Karpas-422 (cell line): ENCODE measurements around the gene UACA. TPM values are rescaled to one million over a fixed set of nuclear protein-coding genes. Genes with fewer than 3 reads are reported as not detected.

Experiments
- DNase-seq: peaks from one replicate; pipeline ENCODE4 v3.0.0-alpha.2; 2015
- H2AFZ ChIP-seq: fragments of 200-600 bp; sonication (generic); 2 replicates; pipeline ENCODE4 v1.6.1; 2014; ENCODE audit warnings: antibody characterized with exemption, low read length, mixed read lengths
- H3K27ac ChIP-seq: fragments of 200-600 bp; sonication (generic); 2 replicates; pipeline ENCODE4 v1.5.1; 2014; ENCODE audit warnings: mild to moderate bottlenecking, low read length, moderate library complexity
- H3K27me3 ChIP-seq: fragments of 200-600 bp; sonication (generic); 2 replicates; pipeline ENCODE4 v1.6.1; 2014; ENCODE audit warnings: low read length, mixed read lengths
- H3K36me3 ChIP-seq: fragments of 200-600 bp; sonication (generic); 2 replicates; pipeline ENCODE4 v1.6.1; 2014; ENCODE audit warnings: low read length, mixed read lengths; ENCODE audit not compliant: insufficient read depth
- H3K4me1 ChIP-seq: fragments of 200-600 bp; sonication (generic); 2 replicates; pipeline ENCODE4 v1.6.1; 2014; ENCODE audit warnings: mild to moderate bottlenecking, low read length, mixed read lengths
- H3K4me2 ChIP-seq: fragments of 200-600 bp; sonication (generic); 2 replicates; pipeline ENCODE4 v1.6.1; 2014; ENCODE audit warnings: low read length, low read depth, mild to moderate bottlenecking; ENCODE audit not compliant: poor library complexity, severe bottlenecking
- H3K4me3 ChIP-seq: fragments of 200-600 bp; sonication (generic); 2 replicates; pipeline ENCODE4 v1.5.1; 2014; ENCODE audit warnings: mild to moderate bottlenecking, antibody characterized with exemption, low read length, mixed read lengths
- H3K79me2 ChIP-seq: fragments of 200-600 bp; sonication (generic); 2 replicates; pipeline ENCODE4 v1.6.1; 2014; ENCODE audit warnings: mild to moderate bottlenecking, low read length, mixed read lengths
- H3K9ac ChIP-seq: fragments of 200-600 bp; sonication (generic); 2 replicates; pipeline ENCODE4 v1.6.0; 2014; ENCODE audit warnings: low read length
- H3K9me2 ChIP-seq: fragments of 200-600 bp; sonication (generic), shearing (Covaris generic); replicated peaks from 2 replicates; pipeline ENCODE4 v1.6.0; 2014; ENCODE audit warnings: mild to moderate bottlenecking, low read length, moderate library complexity; ENCODE audit not compliant: insufficient read depth
- H3K9me3 ChIP-seq: fragments of 300-700, 200-600 bp; sonication (generic); 2 replicates; pipeline ENCODE4 v1.6.1; 2014; ENCODE audit warnings: low read length, mixed read lengths
- H4K20me1 ChIP-seq: fragments of 200-600 bp; sonication (generic); 2 replicates; pipeline ENCODE4 v1.6.1; 2014; ENCODE audit warnings: mild to moderate bottlenecking, antibody characterized with exemption, low read length, low read depth; ENCODE audit not compliant: insufficient read depth
- total RNA-seq: library from RNA; depleted of rRNA; stranded (reverse); fragments of >200 nt; shearing (Covaris generic); gene quantifications from 2 replicates; pipeline ENCODE4 v1.2.3, GENCODE V29; 2014; ENCODE audit warnings: low replicate concordance

UACA gene
- total RNA-seq, 1 experiment from 2014 or later, result not detected

DNA sequence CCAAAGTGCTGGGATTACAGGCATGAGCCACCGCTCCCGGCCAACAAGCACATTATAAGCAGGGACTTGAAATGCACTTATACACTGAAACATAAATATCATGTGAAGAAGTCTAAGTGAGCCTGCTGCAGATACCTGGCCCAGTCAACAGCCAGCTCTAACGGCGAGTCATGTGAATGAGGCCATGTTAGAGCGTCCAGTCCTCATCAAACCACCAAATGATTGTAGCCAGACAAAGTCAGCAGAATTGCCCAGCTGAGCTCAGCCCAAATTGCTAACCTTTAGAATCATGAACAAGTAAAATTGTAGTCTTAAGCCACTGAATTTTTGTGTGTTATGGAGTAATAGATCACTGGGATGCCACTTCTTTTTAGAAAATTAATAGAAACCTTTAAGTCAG, 37.8 kb upstream of the UACA start:
- no peak overlapping the region for H3K4me3 ChIP-seq
- DNase-seq, result no peak
- no peaks in the 10 kb centered on the region for H3K27me3 ChIP-seq
- H3K27ac ChIP-seq, result no peak overlapping the region
- no peaks in the 10 kb centered on the region for H4K20me1 ChIP-seq
- H3K9me2 ChIP-seq, result no peaks in the 10 kb centered on the region
- no peaks in the 10 kb centered on the region for H3K9me3 ChIP-seq
- no peak overlapping the region for H2AFZ ChIP-seq
- H3K4me1 ChIP-seq, result no peaks in the 10 kb centered on the region
- no peak overlapping the region for H3K9ac ChIP-seq
- H3K36me3 ChIP-seq, result no peaks in the 10 kb centered on the region
- H3K4me2 ChIP-seq, result no peak overlapping the region
- no peaks in the 10 kb centered on the region for H3K79me2 ChIP-seq

GRCh38 chr15:70799667-70800450, 36.5 kb upstream of the UACA start:
- no peak overlapping the region for H3K27ac ChIP-seq
- H3K9me3 ChIP-seq, result no peaks in the 10 kb centered on the region
- no peaks in the 10 kb centered on the region for H4K20me1 ChIP-seq
- H3K36me3 ChIP-seq, result no peaks in the 10 kb centered on the region
- H2AFZ ChIP-seq, result no peak overlapping the region
- H3K9me2 ChIP-seq, result no peaks in the 10 kb centered on the region
- no peaks in the 10 kb centered on the region for H3K79me2 ChIP-seq
- no peaks in the 10 kb centered on the region for H3K27me3 ChIP-seq
- DNase-seq, result no peak
- no peaks in the 10 kb centered on the region for H3K4me1 ChIP-seq
- no peak overlapping the region for H3K9ac ChIP-seq
- H3K4me3 ChIP-seq, result no peak overlapping the region
- no peak overlapping the region for H3K4me2 ChIP-seq

DNA sequence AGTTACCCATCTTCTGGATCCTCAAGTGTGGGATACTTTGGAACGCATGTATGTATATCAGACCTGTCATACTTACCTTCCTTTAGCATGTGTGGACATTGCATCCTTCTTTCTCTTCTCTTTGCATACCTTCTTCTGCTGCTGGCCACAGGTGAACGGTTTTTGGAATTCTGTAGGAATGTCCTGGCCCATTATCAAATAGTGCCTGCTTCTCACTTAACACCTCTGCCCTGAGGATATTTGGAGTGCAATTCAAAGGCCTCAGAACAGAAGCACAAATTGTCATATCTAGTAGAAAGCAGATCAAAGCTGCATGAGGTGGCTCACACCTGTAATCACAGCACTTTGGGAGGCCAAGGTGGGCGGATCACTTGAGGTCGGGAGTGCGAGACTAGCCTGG, 34.1 kb upstream of the UACA start:
- Histone ChIP-seq H3K9me3 (no peaks in the 10 kb centered on the region), H3K4me2 (no peak overlapping the region), H3K27me3 (no peaks in the 10 kb centered on the region), H3K9me2 (no peaks in the 10 kb centered on the region), H3K79me2 (no peaks in the 10 kb centered on the region), H4K20me1 (no peaks in the 10 kb centered on the region), H3K36me3 (no peaks in the 10 kb centered on the region), H3K27ac (no peak overlapping the region), H3K9ac (no peak overlapping the region), H3K4me1 (no peaks in the 10 kb centered on the region), H2AFZ (no peak overlapping the region), H3K4me3 (no peak overlapping the region)
- no peak for DNase-seq

DNA sequence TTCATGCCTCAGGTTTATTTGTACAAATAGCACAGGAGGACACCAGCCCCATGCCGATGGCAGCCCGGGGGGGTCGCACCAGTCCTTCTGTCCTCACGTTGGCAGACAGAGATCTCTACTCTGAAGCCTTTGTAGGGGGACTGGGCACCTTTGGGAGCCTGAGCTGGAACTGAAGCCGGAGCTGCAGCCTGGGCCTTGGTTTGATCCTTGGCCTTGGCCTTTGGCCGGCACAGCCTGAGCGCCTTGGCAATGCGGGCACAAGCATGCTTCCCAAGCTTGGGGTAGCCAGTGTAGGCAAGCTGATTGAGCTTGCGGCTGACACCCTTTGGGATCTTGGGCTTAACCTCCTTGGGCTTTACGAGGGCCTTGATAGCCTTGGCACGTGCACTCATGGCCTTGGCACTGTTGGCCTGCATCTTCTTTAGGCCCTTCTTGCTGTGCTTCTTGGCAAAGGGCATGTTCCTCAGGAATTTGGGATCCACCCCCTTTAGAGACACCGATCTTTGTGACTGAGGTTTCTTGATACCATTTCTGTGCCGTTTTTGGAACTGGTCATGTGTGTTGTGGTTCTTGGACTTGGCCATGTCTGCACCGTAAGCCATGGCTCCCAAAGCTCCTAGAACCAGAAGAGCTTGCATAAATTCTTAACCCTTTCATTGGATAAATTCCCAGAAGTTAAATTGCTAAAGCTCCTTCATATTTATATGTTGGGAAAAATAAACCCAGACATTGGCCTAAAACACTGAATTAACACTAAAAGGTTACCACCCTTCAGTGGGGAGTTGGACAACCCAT, 33.4 kb upstream of the UACA start:
- Histone ChIP-seq H3K4me2 (no peak overlapping the region), H3K36me3 (no peaks in the 10 kb centered on the region), H3K9ac (no peak overlapping the region), H3K9me2 (no peaks in the 10 kb centered on the region), H3K79me2 (no peaks in the 10 kb centered on the region), H3K27ac (no peak overlapping the region), H3K4me1 (no peaks in the 10 kb centered on the region), H4K20me1 (no peaks in the 10 kb centered on the region), H3K27me3 (no peaks in the 10 kb centered on the region), H3K9me3 (no peaks in the 10 kb centered on the region), H3K4me3 (no peak overlapping the region), H2AFZ (no peak overlapping the region)
- no peak for DNase-seq

DNA sequence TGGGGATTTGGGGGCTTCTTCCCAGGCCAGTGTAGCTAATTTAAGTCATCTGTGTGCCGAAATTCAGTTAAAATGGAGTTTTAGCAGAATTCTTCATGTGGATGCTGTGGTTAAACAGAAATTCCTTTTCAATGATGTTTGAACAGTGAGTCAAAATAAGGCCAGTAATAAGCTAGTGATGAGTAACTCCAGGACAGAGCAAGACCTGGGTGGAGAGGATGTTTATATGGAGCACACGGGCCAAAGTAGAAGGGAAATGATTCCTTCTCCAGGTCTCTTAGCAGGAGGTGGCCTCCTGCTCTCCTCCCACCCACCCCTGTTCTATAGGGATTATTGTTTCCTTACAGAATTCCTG, 31.9 kb upstream of the UACA start:
- no peaks in the 10 kb centered on the region for H4K20me1 ChIP-seq
- no peaks in the 10 kb centered on the region for H3K9me2 ChIP-seq
- no peak overlapping the region for H3K4me3 ChIP-seq
- no peaks in the 10 kb centered on the region for H3K79me2 ChIP-seq
- H3K4me1 ChIP-seq, result no peaks in the 10 kb centered on the region
- H3K9ac ChIP-seq, result no peak overlapping the region
- H3K9me3 ChIP-seq, result no peaks in the 10 kb centered on the region
- no peak overlapping the region for H2AFZ ChIP-seq
- no peaks in the 10 kb centered on the region for H3K27me3 ChIP-seq
- no peaks in the 10 kb centered on the region for H3K36me3 ChIP-seq
- DNase-seq, result no peak
- H3K4me2 ChIP-seq, result no peak overlapping the region
- no peak overlapping the region for H3K27ac ChIP-seq

DNA sequence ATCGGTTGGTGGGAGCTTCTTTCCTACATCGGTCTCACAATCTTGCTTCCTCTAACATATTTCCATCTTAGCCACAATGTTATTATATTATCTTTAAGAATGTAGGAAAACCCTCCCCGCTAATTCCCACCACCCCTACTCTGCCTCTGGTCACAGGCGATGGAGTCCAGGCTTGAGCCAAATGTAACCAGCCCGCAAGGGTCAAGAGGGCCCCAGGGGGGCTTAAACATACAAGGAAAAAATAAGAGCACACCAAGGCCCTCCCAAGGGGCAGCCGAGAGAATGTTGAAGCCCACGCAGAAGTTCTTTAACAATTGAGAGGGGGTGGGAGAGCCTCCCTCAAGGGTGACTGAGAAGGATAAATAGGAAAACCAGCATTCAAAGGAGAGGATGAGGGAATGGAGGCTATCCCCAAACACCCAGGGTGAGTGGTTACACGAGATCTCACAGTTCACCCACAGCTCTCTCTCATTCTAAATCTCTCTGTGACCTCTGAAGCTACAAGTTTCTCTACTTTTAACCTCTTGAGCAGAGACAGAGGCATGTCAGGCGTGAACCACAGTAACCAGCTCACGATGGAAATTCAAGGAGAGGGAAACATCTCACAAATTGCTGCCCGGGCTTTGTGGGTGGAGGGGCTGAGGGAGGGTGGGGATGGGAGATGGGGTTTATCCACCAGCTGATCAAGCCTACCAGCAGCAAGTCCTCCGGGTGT, 31.4 kb upstream of the UACA start:
- DNase-seq, result no peak
- Histone ChIP-seq H3K4me2 (no peak overlapping the region), H3K36me3 (no peaks in the 10 kb centered on the region), H3K4me1 (no peaks in the 10 kb centered on the region), H3K9me3 (no peaks in the 10 kb centered on the region), H3K79me2 (no peaks in the 10 kb centered on the region), H3K9me2 (no peaks in the 10 kb centered on the region), H3K4me3 (no peak overlapping the region), H3K9ac (no peak overlapping the region), H3K27me3 (no peaks in the 10 kb centered on the region), H4K20me1 (no peaks in the 10 kb centered on the region), H3K27ac (no peak overlapping the region), H2AFZ (no peak overlapping the region)

GRCh38 chr15:70793694-70794093, 30.3 kb upstream of the UACA start:
- DNase-seq, result no peak
- Histone ChIP-seq H2AFZ (no peak overlapping the region), H3K27me3 (no peaks in the 10 kb centered on the region), H3K79me2 (no peaks in the 10 kb centered on the region), H3K27ac (no peak overlapping the region), H3K9me2 (no peaks in the 10 kb centered on the region), H3K9ac (no peak overlapping the region), H3K9me3 (no peaks in the 10 kb centered on the region), H4K20me1 (no peaks in the 10 kb centered on the region), H3K4me3 (no peak overlapping the region), H3K36me3 (no peaks in the 10 kb centered on the region), H3K4me2 (no peak overlapping the region), H3K4me1 (no peaks in the 10 kb centered on the region)

GRCh38 chr15:70792171-70792573, 28.8 kb upstream of the UACA start:
- no peaks in the 10 kb centered on the region for H4K20me1 ChIP-seq
- H3K27ac ChIP-seq, result no peak overlapping the region
- no peaks in the 10 kb centered on the region for H3K79me2 ChIP-seq
- H3K9me2 ChIP-seq, result no peaks in the 10 kb centered on the region
- H3K36me3 ChIP-seq, result no peaks in the 10 kb centered on the region
- no peaks in the 10 kb centered on the region for H3K27me3 ChIP-seq
- no peak for DNase-seq
- no peak overlapping the region for H3K4me2 ChIP-seq
- H3K9me3 ChIP-seq, result no peaks in the 10 kb centered on the region
- no peak overlapping the region for H3K9ac ChIP-seq
- H3K4me1 ChIP-seq, result no peaks in the 10 kb centered on the region
- H2AFZ ChIP-seq, result no peak overlapping the region
- no peak overlapping the region for H3K4me3 ChIP-seq
